ENCODE measurements around the gene DNAJB2. TPM values are rescaled to one million over a fixed set of nuclear protein-coding genes. Genes with fewer than 3 reads are reported as not detected.

Gene DNAJB2
- total and polyA plus RNA-seq, 2 of the 8 experiments (the other 6 are each of a cell fraction or from before 2014, with no cell fraction given), result 21.0 to 26.3 TPM

- TF ChIP-seq TAF7 (optimal IDR thresholded peaks at IDR 0.05; ENCODE audit: borderline replicate concordance, low read depth, low read length) (peak; percentile 28), SP1 (IDR thresholded peaks at IDR 0.05; ENCODE audit: low read depth, low read length) (0 out of 2 replicates have a peak, but pooled peaks have one; percentile 9), BCL11A (IDR thresholded peaks at IDR 0.05; ENCODE audit: low read depth in 2 of 2, low read length in 2 of 2) (no peak), RAD21 (IDR thresholded peaks at IDR 0.05 in 1 of 2, conservative IDR thresholded peaks at IDR 0.05 in 1 of 2; ENCODE audit: low read depth in 2 of 2, low read length in 2 of 2) (no peak), SIRT6 (IDR thresholded peaks at IDR 0.05; ENCODE audit: low read length) (no peak), SRF (IDR thresholded peaks at IDR 0.05; ENCODE audit: low read depth, low read length) (no peak), JUN (IDR thresholded peaks at IDR 0.05; ENCODE audit: low read depth, low read length) (no peak), ATF2 (IDR thresholded peaks at IDR 0.05; ENCODE audit: low read length) (no peak), EGR1 (IDR thresholded peaks at IDR 0.05; ENCODE audit: borderline replicate concordance, low read depth, low read length) (no peak), CBX8 (IDR thresholded peaks at IDR 0.05; ENCODE audit: borderline replicate concordance, low read depth, low read length) (no peak), EZH2 (IDR thresholded peaks at IDR 0.05; ENCODE audit: low read depth, low read length, severe bottlenecking) (no peak), TEAD4 (IDR thresholded peaks at IDR 0.05; ENCODE audit: low read depth, low read length) (0 out of 2 replicates have a peak, but pooled peaks have one; percentile 39), SP2 (IDR thresholded peaks at IDR 0.05; ENCODE audit: low read length) (no peak), CREB1 (IDR thresholded peaks at IDR 0.05) (peak; percentile 42; the same call in 1 of the 2 replicates), ZNF274 (IDR thresholded peaks at IDR 0.05; ENCODE audit: borderline replicate concordance, extremely low read depth, low read length) (no peak), RNF2 (IDR thresholded peaks at IDR 0.05; ENCODE audit: borderline replicate concordance, low read depth, low read length, missing control alignments, poor library complexity, severe bottlenecking) (no peak), CHD1 (IDR thresholded peaks at IDR 0.05; ENCODE audit: low read depth, low read length) (no peak), RXRA (IDR thresholded peaks at IDR 0.05; ENCODE audit: insufficient read depth, low read depth, low read length) (no peak), NANOG (IDR thresholded peaks at IDR 0.05; ENCODE audit: insufficient read depth, low read depth, low read length, poor library complexity, severe bottlenecking) (no peak), SUZ12 (IDR thresholded peaks at IDR 0.05; ENCODE audit: low read length) (no peak; the same call in 1 of the 2 replicates), CHD2 (IDR thresholded peaks at IDR 0.05; ENCODE audit: low read length) (no peak)
Measured at GRCh38 chr2:219252900-219253752, 26.0 kb upstream of the DNAJB2 start, which contains the start of gene TUBA4B (continued).

Data from H1 (cell line).